Activated T-cell treated with anti-CD3 and anti-CD28 coated beads, Interleukin-2, amount 50 U/mL, for 24 hours (primary cell): ENCODE data around the gene SLC39A8.
A peak's percentile ranks its signal among the peaks of the same experiment; 100 is the strongest.
"Not testable (repeated sequence)": the region's sequence is repeated elsewhere in the genome, so short reads cannot be mapped to it uniquely, and the experiment has no call there.

Experiments
- DNase-seq: peaks from one replicate; pipeline ENCODE4 v3.0.0-alpha.2; 2020
- H3K27ac Mint-ChIP-seq: 2 replicates; pipeline ENCODE4 v1.8.0; 2020; ENCODE audit warnings: mild to moderate bottlenecking, mixed read lengths
- H3K27me3 Mint-ChIP-seq: 2 replicates; pipeline ENCODE4 v1.8.0; 2020; ENCODE audit warnings: mixed read lengths
- H3K36me3 Mint-ChIP-seq: 2 replicates; pipeline ENCODE4 v1.8.0; 2020; ENCODE audit warnings: low read depth, mixed read lengths
- H3K4me1 Mint-ChIP-seq: 2 replicates; pipeline ENCODE4 v1.8.0; 2020; ENCODE audit warnings: low read depth, mixed read lengths
- H3K4me3 Mint-ChIP-seq: 2 replicates; pipeline ENCODE4 v1.8.0; 2020; ENCODE audit warnings: mild to moderate bottlenecking, moderate library complexity, mixed read lengths
- H3K9me3 Mint-ChIP-seq: 2 replicates; pipeline ENCODE4 v1.8.0; 2020; ENCODE audit warnings: mixed read lengths

SLC39A8 gene

GRCh38 chr4:102344954-102345794 is at the start of gene SLC39A8:
Gene SLC39A8, minus strand, starts transcription at chr4:102345482. Its CDS starts 820 bp downstream, at chr4:102344662.
- Mint-ChIP-seq H3K27ac (peak within 1 kb of the TSS; percentile 95), H3K36me3 (peaks cover 33% of the 10 kb centered on the region), H3K9me3 (no peaks in the 10 kb centered on the region), H3K4me1 (peaks cover 43% of the 10 kb centered on the region), H3K4me3 (peak within 1 kb of the TSS; percentile 82), H3K27me3 (no peaks in the 10 kb centered on the region)
- DNase-seq = peak; percentile 89

GRCh38 chr4:102392033-102392744 is 46.9 kb upstream of the SLC39A8 start:
- Mint-ChIP-seq H3K36me3 (no peaks in the 10 kb centered on the region), H3K4me3 (no peak overlapping the region), H3K4me1 (peaks cover 31% of the 10 kb centered on the region), H3K27ac (no peak overlapping the region), H3K27me3 (peaks cover 6% of the 10 kb centered on the region), H3K9me3 (no peaks in the 10 kb centered on the region)
- no peak for DNase-seq

- Mint-ChIP-seq H3K27ac (peak overlapping the region; percentile 87), H3K4me1 (peaks cover 31% of the 10 kb centered on the region), H3K4me3 (no peak overlapping the region), H3K9me3 (no peaks in the 10 kb centered on the region), H3K36me3 (no peaks in the 10 kb centered on the region), H3K27me3 (peaks cover 15% of the 10 kb centered on the region)
- no peak for DNase-seq
Observed at GRCh38 chr4:102390438-102390837, 45.2 kb upstream of the SLC39A8 start.

GRCh38 chr4:102388611-102389010 is 43.3 kb upstream of the SLC39A8 start:
- H3K9me3 Mint-ChIP-seq = no peaks in the 10 kb centered on the region
- no peak overlapping the region for H3K4me3 Mint-ChIP-seq
- H3K27ac Mint-ChIP-seq = no peak overlapping the region
- DNase-seq = no peak
- no peaks in the 10 kb centered on the region for H3K36me3 Mint-ChIP-seq
- H3K4me1 Mint-ChIP-seq = peaks cover 31% of the 10 kb centered on the region
- peaks cover 19% of the 10 kb centered on the region for H3K27me3 Mint-ChIP-seq

- Mint-ChIP-seq H3K9me3 (no peaks in the 10 kb centered on the region), H3K27me3 (peaks cover 29% of the 10 kb centered on the region), H3K4me3 (no peak overlapping the region), H3K4me1 (peaks cover 31% of the 10 kb centered on the region), H3K36me3 (no peaks in the 10 kb centered on the region), H3K27ac (no peak overlapping the region)
- no peak for DNase-seq
Observed at GRCh38 chr4:102387552-102388150, 42.4 kb upstream of the SLC39A8 start.

- peaks cover 29% of the 10 kb centered on the region for H3K27me3 Mint-ChIP-seq
- DNase-seq = no peak
- H3K4me1 Mint-ChIP-seq = peaks cover 31% of the 10 kb centered on the region
- H3K36me3 Mint-ChIP-seq = no peaks in the 10 kb centered on the region
- H3K9me3 Mint-ChIP-seq = no peaks in the 10 kb centered on the region
- no peak overlapping the region for H3K4me3 Mint-ChIP-seq
- H3K27ac Mint-ChIP-seq = no peak overlapping the region
Observed at GRCh38 chr4:102386966-102387365, 41.7 kb upstream of the SLC39A8 start.

- not testable (repeated sequence) for H3K9me3 Mint-ChIP-seq
Observed at GRCh38 chr4:102380253-102380652, 35.0 kb upstream of the SLC39A8 start.

GRCh38 chr4:102362922-102363432 is 17.7 kb upstream of the SLC39A8 start:
- H3K4me3 Mint-ChIP-seq = no peak overlapping the region
- no peaks in the 10 kb centered on the region for H3K4me1 Mint-ChIP-seq

More at GRCh38 chr4:102380253-102380652, 35.0 kb upstream of the SLC39A8 start:
- DNase-seq, H3K36me3 Mint-ChIP-seq, H3K4me3 Mint-ChIP-seq, H3K4me1 Mint-ChIP-seq, H3K27ac Mint-ChIP-seq: not testable (repeated sequence)
- H3K27me3 Mint-ChIP-seq = peaks cover 28% of the 10 kb centered on the region

GRCh38 chr4:102358128-102358527 is 12.8 kb upstream of the SLC39A8 start:
- H3K36me3 Mint-ChIP-seq = no peaks in the 10 kb centered on the region

More at GRCh38 chr4:102362922-102363432, 17.7 kb upstream of the SLC39A8 start:
- no peak overlapping the region for H3K27ac Mint-ChIP-seq
- peaks cover 4% of the 10 kb centered on the region for H3K27me3 Mint-ChIP-seq
- DNase-seq = no peak
- peaks cover 2% of the 10 kb centered on the region for H3K9me3 Mint-ChIP-seq
- no peaks in the 10 kb centered on the region for H3K36me3 Mint-ChIP-seq

GRCh38 chr4:102357637-102358036 is 12.4 kb upstream of the SLC39A8 start:
- not testable (repeated sequence) for H3K27ac Mint-ChIP-seq, H3K36me3 Mint-ChIP-seq, DNase-seq, H3K4me1 Mint-ChIP-seq, H3K4me3 Mint-ChIP-seq, H3K9me3 Mint-ChIP-seq, H3K27me3 Mint-ChIP-seq

More at GRCh38 chr4:102358128-102358527, 12.8 kb upstream of the SLC39A8 start:
- Mint-ChIP-seq H3K27me3 (peaks cover 2% of the 10 kb centered on the region), H3K27ac (no peak overlapping the region), H3K4me3 (no peak overlapping the region), H3K4me1 (no peaks in the 10 kb centered on the region), H3K9me3 (no peaks in the 10 kb centered on the region)
- no peak for DNase-seq

GRCh38 chr4:102356562-102357202 is 11.4 kb upstream of the SLC39A8 start:
- no peaks in the 10 kb centered on the region for H3K27me3 Mint-ChIP-seq
- no peaks in the 10 kb centered on the region for H3K4me1 Mint-ChIP-seq

GRCh38 chr4:102355748-102356147 is 10.5 kb upstream of the SLC39A8 start:
- no peak overlapping the region for H3K4me3 Mint-ChIP-seq
- H3K36me3 Mint-ChIP-seq = no peaks in the 10 kb centered on the region
- no peaks in the 10 kb centered on the region for H3K9me3 Mint-ChIP-seq
- no peak for DNase-seq
- H3K4me1 Mint-ChIP-seq = no peaks in the 10 kb centered on the region
- no peaks in the 10 kb centered on the region for H3K27me3 Mint-ChIP-seq
- no peak overlapping the region for H3K27ac Mint-ChIP-seq

More at GRCh38 chr4:102356562-102357202, 11.4 kb upstream of the SLC39A8 start:
- DNase-seq = no peak
- H3K36me3 Mint-ChIP-seq = no peaks in the 10 kb centered on the region
- H3K4me3 Mint-ChIP-seq = no peak overlapping the region
- no peak overlapping the region for H3K27ac Mint-ChIP-seq
- no peaks in the 10 kb centered on the region for H3K9me3 Mint-ChIP-seq

- H3K4me1 Mint-ChIP-seq = no peaks in the 10 kb centered on the region
- H3K36me3 Mint-ChIP-seq = no peaks in the 10 kb centered on the region
- H3K27me3 Mint-ChIP-seq = no peaks in the 10 kb centered on the region
- H3K9me3 Mint-ChIP-seq = no peaks in the 10 kb centered on the region
- no peak overlapping the region for H3K27ac Mint-ChIP-seq
- H3K4me3 Mint-ChIP-seq = no peak overlapping the region
- no peak for DNase-seq
Observed at GRCh38 chr4:102354671-102355454, 9.6 kb upstream of the SLC39A8 start.
